ENCODE results near the gene MLN.

MLN gene

DNA sequence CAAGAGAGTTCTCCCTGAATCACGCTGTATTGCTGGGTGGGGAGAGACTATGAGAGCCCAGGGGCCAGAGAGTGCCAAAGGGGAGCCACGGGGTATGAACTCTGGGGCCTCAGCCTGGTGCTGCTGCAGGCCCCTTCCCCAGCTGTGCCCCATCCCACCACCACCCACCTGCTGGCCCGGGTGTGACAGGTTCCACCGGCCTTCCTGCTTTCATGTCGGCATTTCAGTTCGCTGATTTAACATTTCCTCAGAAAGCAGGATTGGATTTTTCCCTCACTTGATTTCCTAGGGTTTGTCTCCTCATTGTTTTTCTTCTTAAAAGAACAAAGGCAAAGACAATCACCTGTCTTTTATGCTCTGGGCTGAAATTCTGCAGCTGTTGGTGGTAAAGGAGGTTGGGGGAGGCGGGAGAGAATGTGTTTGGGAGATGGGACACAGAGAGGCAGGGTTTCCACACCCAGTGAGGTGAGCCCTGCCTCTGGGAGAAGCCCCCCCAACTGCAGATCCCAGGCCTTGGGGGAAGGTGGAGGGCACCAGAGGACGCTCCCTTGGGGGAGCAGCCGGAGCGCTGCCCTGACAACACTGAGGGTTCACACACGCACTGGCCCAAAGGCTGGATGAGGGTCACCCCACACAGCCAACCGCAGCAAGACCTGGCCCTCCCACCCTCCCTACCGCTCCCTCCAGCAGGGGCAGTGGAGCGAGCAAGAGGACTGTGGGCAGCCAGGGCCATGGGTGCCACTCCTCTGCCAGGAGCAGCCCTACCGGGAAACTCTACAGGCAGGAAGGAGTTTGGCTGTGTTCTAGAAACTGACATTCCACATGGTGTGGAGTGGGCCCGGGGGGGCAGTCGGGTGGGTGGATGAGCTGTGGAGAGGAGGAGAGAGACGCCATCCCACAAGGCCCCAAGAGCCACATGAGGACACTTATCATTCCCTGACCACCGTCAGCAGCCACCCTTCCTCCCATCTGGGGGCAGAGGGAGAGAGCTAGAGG, 10.5 kb upstream of the MLN start:
- DNase-seq: no peak

- no peak for DNase-seq
Observed at GRCh38 chr6:33813246-33813904, 9.6 kb upstream of the MLN start.

- no peak for DNase-seq
Observed at GRCh38 chr6:33812669-33813068, 8.9 kb upstream of the MLN start.

DNA sequence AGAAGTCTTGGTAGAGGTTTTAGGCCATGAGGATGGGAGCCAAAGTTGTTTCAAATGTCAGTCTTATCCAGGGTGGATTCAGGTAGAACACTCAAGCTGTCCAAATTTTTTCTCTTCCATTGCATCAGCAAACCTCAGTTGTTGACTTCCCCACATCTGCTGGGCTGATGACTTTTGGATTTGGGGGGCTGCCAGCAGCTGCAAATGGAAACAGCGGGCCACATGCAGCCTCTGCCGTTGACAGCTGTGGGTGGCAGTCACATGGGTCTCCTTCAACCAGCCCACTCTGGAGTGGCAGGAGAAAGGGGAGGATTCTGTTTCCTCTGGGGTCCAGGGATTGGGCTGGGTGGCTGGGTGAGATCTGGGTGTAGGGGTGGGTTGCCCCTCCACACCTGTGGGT, 5.8 kb upstream of the MLN start:
- DNase-seq: no peak

DNA sequence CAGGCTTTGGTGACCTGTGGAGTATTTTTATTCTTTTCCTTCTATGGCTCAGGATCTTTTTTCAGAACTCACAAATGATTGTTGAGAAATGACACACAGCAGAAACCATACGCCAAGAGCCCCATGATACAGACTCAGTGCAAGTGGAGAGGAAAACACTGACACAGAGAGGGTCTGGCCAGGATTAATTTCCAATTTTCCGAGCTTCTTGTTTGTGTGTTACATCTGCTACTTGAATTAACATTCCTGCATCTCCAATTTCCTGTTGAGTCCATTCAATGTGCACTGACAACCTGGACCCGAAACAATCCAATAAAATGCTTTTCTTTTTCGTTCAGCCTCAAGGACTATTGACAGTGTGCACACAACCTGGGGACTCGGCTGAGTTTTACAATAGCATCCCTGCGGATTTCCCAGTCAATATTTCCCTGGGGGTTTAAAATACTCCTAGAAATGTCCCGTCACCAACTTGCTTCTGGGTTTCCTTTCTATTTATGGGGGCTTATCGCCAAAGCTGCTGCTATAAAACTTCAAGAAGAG, 4.9 kb upstream of the MLN start:
- no peak for DNase-seq

DNA sequence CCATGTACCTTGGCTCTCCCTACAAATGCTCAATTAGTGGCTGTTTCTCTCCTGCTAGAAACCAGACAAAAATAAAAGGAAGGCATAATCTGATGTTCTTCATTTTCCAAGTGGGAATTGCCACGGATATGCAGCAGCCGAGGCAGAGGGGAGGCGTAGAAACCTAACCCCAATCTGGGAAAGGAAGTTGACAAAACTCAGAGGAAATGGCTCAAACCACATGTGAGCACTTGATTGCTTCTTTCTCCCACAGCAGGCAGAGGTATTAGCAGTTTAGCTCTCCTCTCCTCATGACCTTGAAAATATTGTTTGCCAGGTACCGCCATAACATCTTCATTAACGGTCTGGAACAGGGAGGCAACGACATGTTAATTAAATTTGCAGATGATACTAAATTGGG, 3.8 kb upstream of the MLN start:
- DNase-seq: no peak

GRCh38 chr6:33806841-33807240, 3.0 kb upstream of the MLN start:
- no peak for DNase-seq

- no peak for DNase-seq
Observed at GRCh38 chr6:33802186-33802958, 1.4 kb downstream of the MLN start.

GRCh38 chr6:33801611-33802010, 2.2 kb downstream of the MLN start:
- DNase-seq: no peak

- no peak for DNase-seq
Observed at GRCh38 chr6:33800248-33800969, 3.4 kb downstream of the MLN start.

GRCh38 chr6:33799454-33800113, 4.2 kb downstream of the MLN start:
- no peak for DNase-seq

- no peak for DNase-seq
Observed at GRCh38 chr6:33798343-33798848, 5.4 kb downstream of the MLN start.

- DNase-seq: no peak
Observed at GRCh38 chr6:33797626-33798342, 6.0 kb downstream of the MLN start.

DNA sequence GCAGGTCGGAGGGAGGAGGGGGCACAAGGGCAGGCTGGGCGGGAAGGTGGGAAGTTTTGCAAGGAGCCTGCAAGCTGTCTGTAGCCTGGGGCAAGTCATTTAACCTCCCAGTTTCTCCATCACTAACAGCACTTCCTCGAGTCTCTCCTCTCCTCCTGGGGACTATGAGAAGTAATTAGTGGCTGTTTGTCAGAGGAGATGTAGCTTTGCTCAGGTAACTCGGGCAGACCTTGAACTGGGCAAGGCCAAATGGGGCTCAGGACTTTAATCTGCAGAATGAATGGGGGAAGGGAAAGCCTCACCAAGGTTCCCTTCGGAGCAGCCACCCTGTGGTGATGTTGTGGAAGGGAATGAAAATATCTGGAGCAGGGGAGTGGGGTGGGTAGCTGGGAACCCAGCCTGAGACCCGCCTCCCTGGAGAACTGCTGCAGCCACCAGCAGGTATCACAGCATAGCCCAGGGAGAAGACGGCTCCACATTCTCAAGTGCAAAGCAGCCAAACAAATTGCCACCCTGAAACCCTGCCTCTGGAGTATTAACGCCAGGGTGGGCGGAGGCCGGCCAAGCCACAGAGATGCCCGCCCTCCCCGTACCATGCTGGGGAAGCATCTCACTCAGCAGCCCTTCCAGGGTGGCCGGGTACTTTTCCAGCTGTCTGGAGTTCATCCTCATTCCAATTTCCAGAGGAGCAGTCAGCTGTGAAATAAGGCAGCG, 8.7 kb downstream of the MLN start:
- no peak for DNase-seq

GRCh38 chr6:33792981-33793380, 10.8 kb downstream of the MLN start:
- DNase-seq: no peak

DNA sequence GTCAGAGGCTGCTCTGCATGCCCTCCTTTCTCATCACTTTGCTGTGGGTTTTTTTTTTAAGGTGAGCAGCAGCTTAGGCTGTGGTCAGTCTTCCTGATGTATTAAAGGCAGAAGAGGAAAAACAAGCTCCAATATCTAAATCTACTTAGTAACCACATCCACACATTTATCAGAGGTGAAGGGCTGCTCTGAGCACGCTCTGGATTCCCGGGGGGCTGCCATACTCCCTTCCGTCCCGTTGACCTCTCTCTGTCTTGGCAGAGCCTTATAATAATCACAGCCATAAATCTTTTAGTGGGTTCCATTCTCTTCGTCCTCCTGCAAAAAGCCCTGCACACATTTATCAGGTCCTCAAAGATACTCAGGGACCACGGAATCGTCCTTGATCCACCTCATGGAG, 12.2 kb downstream of the MLN start:
- DNase-seq: no peak

GRCh38 chr6:33790910-33791309, 12.9 kb downstream of the MLN start:
- no peak for DNase-seq

DNA sequence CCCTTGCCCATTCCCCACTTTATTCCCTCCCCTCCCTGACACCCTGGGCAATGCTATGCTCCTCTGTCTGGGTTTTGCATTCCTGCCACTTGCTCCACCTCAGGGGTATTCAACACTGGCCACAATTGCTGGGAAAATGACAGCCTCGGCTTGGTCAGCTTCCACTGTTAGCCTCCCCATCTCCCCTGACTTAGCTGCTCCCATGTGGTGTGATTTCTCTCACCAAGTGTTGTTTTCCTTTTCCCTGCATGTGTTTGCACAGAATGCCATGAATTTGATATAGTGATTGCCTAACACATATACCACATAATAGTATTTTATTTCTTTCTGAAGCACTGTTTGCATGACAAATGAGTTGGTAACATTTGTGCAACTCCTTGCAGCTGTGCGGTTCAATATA, 13.4 kb downstream of the MLN start:
- DNase-seq: no peak

DNA sequence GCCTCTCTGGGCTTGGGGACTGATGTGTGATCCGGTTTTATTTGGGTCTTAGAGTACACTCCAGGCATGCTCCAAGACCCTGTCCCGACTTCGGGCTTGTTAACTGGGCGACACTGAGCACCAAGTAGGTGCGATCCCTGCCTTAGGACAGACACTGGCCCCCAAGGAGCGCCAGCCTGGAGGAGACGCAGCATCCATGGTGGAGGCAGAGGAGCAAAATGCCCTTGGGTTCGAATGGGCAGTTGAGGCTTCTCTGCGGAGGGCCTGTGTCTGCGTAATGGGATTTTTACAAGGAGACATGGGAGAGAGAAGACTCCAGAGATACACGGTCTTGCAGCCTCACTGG, 14.3 kb downstream of the MLN start:
- DNase-seq: no peak

Measured in NCI-H1105 treated with DMSO at 0.1 percent for 48 hours (cell line).